T-helper 9 cell (primary cell): ENCODE results near the gene CFAP251.

ENCODE experiments used
- DNase-seq: peaks from one replicate; pipeline ENCODE4 v3.0.0-alpha.2; 2020

The CFAP251 gene

DNA sequence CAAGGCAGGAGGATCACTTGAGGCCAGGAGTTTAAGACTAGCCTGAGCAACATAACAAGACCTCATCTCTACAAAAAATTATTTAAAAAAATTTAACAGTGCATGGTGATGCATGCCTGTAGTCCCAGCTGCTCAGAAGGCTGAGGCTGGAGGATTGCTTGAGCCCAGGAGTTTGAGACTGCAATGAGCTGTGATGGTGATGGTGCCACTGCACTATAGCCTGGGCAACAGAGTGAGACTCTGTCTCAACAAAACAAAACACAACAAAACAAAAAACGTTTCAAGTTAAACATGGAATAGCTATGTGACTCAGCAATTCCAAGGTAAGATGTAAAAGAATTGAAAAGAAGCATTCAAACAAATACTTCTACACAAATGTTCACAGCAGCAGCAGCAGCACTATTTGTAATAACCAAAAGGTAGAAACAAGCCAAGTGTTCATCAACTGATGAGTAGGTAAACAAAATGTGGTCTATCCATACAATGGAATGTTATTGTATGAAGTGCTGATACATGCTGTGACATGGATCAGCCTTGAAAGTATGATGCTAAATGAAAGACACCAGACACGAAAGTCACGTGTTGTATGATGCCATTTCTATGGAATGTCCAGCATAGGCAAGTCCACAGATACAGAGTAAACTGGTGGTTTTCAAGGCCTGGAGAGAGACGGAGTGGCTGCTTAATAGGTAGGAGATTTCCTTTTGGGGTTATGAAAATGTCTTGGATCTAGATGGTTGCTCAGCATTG lies 31.4 kb downstream of the CFAP251 start:
- DNase-seq, result no peak

GRCh38 chr12:121953117-121953692 lies 34.8 kb downstream of the CFAP251 start:
- no peak for DNase-seq

DNA sequence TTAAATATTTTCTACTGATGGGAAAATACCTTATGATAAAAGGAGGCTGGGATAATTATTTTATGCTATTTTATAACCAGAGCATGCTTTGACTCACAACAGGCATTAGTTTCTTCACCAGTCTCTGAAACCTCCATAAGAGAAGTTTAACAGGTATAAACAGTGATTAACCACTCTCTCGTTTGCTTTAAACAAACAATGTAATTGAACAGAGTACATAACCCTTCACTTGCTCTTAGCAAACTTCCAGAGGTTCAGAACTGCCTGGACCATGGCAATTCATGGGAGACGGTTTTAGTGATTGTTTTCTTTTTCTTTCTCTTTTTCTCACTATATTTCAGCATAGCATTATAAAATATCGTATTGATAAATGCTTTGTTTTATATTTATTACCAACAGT lies 35.3 kb downstream of the CFAP251 start:
- DNase-seq, result no peak

GRCh38 chr12:121955258-121956237 lies 37.2 kb downstream of the CFAP251 start:
- DNase-seq, result no peak

- no peak for DNase-seq
These were observed 39.6 kb downstream of the CFAP251 start for GRCh38 chr12:121957861-121958515.

DNA sequence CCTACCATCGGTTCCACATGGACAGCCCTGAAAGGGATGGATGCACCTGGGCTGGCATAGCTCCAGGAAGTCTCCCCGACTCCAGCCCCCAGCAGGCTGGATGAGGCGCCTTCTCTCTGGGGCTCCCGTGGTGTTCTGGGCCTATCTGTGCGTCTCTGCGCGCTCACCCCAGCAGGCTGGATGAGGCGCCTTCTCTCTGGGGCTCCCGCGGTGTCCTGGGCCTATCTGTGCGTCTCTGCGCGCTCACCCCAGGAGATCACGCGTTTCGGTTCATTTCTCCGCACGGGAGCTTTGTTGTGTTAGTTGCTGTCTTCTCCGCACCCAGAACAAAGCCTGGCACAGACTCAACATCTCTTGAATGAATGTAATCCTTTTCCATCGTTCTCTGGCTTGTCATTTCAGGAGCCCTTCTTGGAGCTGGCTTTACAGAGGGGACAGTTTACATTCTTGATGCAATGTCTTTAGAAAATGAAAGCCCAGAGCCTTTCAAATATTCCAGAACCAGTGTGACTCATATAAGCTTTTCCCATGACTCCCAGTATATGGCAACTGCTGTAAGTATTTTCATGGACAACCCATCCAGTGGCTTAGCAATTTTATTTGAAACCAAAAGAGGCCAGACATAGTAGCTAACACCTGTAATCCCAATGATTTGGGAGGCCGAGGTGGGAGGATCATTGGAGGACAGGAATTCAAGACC lies 40.3 kb downstream of the CFAP251 start:
- DNase-seq, result no peak

- DNase-seq, result no peak
These were observed 42.1 kb downstream of the CFAP251 start for GRCh38 chr12:121960541-121960940.

DNA sequence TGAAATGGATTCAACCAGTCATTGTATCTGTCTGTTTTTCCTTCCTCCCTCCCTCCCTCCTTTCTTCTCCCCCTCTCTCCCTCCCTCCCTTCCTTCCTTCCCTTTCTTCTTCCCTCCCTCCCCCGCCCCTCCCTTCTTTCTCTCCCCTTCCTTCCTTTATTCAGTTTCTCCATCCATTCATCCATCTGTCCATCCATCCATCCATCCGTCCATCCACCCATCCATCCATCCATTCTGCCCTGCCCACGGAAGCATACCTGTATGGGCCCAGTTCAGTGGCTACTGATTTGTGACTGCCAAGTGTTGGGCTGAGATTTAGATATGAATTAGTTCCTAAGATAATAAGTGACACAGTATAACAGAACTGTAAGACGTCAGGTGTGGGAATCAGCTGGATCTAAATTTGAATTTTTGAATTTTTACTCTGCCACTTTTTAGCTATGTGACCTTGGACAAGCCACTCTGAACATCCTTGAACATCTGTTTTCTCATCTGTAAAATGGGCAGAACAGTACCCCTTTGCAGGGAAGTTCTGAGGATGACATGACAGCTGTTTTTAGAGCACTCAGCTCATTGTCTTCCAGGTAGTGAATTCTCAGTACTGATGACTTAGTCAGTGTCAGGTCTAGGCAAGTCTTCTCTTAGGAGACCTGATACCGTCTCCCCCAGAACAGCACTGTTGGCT lies 42.9 kb downstream of the CFAP251 start:
- DNase-seq, result no peak

DNA sequence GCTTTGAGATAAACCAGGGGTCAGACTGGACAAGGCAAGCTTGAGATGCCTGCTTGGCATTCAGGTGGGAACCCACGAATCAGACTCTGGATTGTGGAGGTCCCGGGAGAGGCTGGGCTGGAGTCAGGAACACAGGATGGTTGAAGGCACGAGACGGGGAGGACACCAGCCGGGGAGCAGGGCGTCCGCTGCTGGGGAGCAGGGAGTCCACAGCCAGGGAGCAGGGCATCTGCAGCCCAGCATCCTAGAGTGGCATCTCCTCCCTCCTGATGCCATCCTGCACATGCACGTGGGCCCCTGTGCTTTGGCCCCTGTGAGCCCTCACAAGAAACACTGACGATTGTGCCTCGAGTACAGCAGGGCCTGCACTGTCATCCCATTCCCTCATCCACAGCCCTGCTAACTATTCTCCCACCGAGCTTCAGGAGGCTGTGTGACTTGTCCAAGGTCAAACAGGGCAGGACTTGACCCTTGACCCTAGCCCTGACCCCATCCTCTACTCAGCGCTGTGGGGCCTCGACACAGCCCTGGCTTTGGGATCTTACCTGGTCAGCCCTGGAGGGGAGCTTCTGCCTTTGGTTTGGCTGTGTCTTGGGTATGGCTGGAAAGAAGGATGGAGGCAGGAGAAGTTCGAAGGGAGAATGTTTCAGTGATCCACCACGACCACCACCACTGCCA lies 45.1 kb downstream of the CFAP251 start:
- DNase-seq, result no peak

DNA sequence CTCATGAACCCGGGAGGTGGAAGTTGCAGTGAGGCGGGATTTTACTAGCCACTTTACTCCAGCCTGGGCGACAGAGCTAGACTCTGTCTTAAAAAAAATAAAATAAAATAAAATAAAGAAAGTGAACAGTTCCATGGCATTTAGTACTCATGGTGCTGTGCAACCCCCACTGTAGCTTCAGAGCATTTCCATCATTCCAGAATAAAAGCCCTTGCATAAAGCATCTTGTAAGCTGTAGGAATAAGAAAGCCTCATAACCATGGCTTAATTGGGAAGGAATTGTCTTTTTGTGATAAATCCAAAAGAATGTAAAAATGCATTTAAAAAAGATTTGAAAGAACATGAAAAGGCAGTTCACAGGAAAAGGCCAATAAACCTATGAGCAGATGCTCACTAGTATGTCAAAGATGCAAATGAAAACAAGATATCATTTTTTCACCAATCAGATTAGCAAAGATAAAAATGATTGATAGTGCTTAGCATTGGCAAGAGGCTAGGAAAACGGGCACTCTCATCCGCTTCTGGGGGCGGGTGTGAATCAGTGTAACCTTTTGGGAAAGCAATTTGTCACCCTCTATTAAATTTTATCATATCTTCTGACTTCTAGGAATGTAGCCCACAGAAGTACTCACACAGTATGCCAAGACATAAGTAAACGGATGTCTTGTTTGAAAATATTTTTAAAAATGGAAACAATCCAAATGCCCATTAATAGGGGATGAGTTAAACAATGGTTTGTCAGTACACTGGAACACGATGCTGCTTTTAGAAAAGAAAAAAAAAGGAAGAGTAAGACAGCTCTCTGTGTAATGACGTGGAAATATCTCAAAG lies 46.6 kb downstream of the CFAP251 start:
- DNase-seq, result no peak

DNA sequence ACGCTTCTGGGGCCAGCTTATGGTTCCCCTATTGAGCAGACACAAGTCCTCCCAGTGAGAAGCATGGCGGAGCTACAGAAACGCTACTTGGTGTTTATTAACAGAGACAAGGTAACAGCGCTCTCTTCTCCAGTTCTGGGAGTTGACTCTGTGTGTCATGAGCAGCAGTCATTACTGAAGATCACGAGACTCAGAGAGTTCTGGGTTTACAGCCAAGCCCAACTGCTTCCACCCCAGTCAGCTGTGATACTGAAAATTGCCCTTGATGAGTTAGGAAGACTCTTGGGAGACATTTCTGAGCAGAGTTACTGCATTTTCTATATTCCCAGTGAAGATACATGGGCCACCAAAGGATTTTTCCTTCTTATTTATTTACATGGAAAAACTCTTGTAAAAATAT lies 48.6 kb downstream of the CFAP251 start:
- DNase-seq, result no peak

DNA sequence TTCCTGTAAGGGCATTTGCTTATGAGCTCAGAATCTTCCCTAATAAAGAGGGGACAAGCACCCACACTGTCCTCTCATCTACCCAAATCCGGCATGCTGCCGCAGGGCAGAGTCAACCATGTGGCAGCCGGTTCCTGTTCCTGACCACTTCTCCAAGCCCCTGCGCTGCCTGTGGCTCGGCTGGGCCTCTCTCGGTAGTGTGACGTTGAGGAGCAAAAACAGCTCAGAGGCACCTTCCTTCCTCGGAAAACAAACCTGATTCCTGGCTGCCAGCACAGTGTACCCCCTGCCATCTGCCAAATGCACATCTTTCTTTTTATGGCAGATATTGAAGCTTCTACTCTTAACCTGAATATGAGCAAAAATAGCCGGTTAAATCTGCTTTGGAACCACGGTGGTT lies 50.5 kb downstream of the CFAP251 start:
- DNase-seq, result no peak

DNA sequence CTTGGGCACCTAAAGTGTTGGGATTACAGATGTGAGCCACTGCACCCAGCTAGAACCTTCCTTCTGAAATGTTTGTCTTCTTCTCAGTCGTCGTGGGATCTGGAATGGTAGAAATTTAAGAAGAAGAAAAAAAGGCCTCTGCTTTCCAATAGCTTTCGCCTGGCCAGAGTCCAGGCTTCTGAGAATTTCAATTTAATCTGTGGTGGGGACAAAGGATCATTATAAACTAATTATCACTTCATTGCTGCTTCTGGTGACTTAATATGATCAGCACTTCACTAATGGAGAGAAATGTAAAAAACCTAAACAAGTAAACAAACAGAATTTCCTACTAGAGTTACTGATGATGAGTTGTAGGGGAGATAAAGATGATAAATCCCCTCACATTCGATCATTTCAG lies 51.3 kb downstream of the CFAP251 start:
- DNase-seq, result no peak

- no peak for DNase-seq
These were observed 52.3 kb downstream of the CFAP251 start for GRCh38 chr12:121970581-121971300.

DNA sequence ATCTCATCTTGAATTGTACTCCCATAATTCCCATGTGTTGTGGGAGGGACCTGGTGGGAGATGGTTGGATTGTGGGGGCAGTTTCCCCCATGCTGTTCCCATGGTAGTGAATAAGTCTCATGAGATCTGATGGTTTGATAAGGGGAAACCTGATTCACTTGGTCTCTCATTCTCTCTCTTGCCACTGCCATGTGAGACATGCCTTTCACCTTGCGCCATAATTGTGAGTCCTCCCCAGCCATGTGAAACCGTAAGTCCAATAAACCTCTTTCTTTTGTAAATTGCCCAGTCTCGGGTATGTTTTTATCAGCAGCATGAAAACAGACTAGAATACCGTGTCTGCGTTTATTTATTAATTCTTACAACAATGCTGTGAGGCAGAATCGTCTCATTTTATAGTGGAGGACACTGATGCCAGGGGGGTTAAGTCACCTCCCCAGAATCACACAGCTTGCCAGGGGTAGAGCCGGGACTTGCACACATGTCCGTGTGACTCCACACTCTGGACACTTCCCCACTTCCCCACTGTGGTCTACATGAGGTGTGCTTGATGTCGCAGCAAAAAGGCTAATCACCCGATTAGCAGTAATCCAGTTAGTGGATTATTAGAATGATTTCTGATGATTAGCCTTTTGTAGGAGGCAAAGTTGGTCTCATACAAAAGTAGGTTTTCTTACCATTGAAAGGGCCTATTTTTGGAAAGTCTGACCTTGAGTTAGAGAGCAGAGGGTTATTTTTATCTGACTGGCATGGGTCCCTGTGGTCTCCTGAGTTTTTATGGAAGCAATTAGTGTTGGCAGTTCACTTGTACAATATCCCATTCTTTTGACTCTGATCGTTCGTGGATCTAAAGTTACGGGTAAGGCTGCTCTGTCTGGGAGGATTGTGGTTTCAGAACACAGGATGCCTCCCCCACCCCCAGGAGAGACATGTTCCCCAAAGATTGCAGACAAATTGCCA lies 55.9 kb downstream of the CFAP251 start:
- DNase-seq, result no peak

DNA sequence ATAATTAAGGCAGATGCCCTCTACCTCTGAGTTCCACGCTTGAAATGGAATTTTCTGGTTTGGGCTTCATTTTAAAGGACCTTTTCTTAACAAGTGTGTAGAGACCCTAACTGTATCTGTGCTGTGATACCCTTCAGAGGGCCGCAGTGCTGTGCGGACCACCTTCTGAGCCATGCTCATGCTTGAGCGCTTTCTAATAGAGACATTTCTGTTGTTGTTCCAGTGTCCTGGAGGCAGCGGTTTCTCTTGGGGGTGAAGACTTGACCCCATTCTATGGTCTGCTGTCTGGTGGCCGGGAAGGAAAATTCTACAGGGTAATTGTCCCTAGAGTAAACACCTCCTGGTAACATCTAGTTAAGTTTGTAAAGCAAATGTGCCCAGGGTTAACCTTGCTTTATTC lies 56.6 kb downstream of the CFAP251 start:
- no peak for DNase-seq

DNA sequence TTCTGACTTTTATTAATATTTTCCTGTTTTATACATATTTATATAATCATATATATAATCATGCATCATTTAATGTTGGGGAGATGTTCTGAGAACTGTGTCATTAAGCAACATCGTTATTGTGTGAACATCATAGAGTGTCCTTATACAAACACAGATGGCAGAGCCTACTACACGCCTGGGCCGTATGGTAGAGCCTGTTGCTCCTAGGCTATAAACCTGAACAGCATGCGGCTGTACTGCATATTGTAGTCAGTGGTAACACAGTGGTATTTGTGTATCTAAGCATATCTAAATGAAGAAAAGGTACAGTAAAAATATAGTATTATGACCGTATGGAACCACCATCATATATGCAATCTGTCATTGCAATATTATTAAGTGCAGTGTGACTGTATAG lies 58.6 kb downstream of the CFAP251 start:
- DNase-seq, result no peak

- no peak for DNase-seq
These were observed 61.9 kb downstream of the CFAP251 start for GRCh38 chr12:121980191-121980891.
